ENCODE measurements around the gene NTNG2.
A peak's percentile ranks its signal among the peaks of the same experiment; 100 is the strongest.

The NTNG2 gene

DNA sequence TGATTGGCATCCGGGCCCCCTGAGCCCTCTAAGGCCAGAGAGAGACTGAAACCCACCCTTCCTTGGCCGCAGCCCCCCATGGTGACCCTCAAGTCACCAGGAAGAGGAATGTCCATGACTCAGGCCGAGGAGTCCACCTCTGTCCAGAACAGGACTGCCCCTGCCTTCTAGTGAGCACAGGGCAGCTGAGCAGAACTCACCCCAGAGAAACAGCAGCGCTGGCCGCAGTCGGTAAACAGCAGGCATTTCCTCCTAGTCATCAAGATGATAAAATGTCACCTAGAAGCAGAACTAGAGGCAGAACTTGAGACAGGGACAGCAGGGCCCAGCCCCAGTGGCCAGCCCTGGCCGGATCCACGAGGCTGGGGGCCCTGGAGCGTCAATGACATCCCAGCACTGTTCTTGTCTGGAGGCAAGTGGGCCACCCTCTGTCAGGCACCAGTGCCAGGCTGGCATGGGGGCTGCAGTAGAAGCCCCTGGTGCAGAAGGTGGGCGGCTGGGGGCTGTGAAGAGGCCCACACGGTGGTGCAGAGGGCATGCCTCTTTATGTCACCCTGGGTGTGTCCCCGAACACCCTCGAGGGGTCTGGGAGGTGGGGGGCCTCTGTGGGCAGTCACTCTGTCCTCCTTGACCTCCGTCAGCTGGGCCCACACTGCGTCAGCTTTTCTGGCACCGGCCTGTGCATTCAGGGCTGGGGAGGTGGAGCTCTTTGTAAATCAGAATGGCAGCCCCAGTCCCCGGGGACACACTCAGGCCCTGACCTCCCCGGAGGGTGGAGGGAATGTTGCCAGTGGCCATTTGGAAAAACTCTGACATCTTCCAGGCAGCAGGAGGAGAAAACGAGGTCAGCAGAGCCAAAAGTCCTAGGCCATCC lies 83.0 kb downstream of the NTNG2 start:
- no peak overlapping the region for H3K27ac ChIP-seq (replicated peaks; ENCODE audit: low read length)
- H2BK120ac ChIP-seq (ENCODE audit: low read depth, low read length), result no peak overlapping the region
- H3K4ac ChIP-seq (ENCODE audit: low read length), result no peak overlapping the region
- H3K14ac ChIP-seq (ENCODE audit: low read length), result no peak overlapping the region
- H2BK15ac ChIP-seq (ENCODE audit: low read length), result peak overlapping the region; percentile 32
- WGBS, 2 donors (ENCODE audit: extremely low coverage in 2 of 2, insufficient read length in 2 of 2, insufficient replicate concordance in 1 of 2), result no CpG with 5 or more reads among the region's 19 CpGs
- H3K23ac ChIP-seq (ENCODE audit: low read depth, low read length, poor library complexity), result no peak overlapping the region
- no peaks in the 10 kb centered on the region for H3K9me3 ChIP-seq (replicated peaks in 1 of 2; ENCODE audit: control insufficient read depth in 2 of 2, insufficient read depth in 1 of 2, low read depth in 1 of 2, low read length in 2 of 2)
- H4K91ac ChIP-seq (ENCODE audit: low read depth, low read length, poor library complexity), result no peak overlapping the region
- no peak overlapping the region for H3K4me3 ChIP-seq (ENCODE audit: low read length in 2 of 2)
- no peak overlapping the region for H2AFZ ChIP-seq (ENCODE audit: low read length)
- no peak overlapping the region for H2BK5ac ChIP-seq (ENCODE audit: low read length)
- H3K4me2 ChIP-seq (ENCODE audit: insufficient read depth, low read length, poor library complexity, severe bottlenecking), result no peak overlapping the region
- H3K79me1 ChIP-seq (ENCODE audit: low read depth, low read length), result peaks cover 1% of the 10 kb centered on the region
- H2BK12ac ChIP-seq (ENCODE audit: low read length), result no peak overlapping the region
- no peaks in the 10 kb centered on the region for H3K36me3 ChIP-seq (replicated peaks in 1 of 2; ENCODE audit: control insufficient read depth in 2 of 2, insufficient read depth in 2 of 2, low read length in 2 of 2)
- no peak for DNase-seq (ENCODE audit: low spot score)
- H2AK5ac ChIP-seq (ENCODE audit: low read depth, low read length), result peak overlapping the region; percentile 93
- no peak overlapping the region for H3K9ac ChIP-seq (ENCODE audit: low read depth, low read length, poor library complexity)
- H3K18ac ChIP-seq (ENCODE audit: low read length), result peak overlapping the region; percentile 42
- peaks cover 9 to 12% of the 10 kb centered on the region in 2 donors for H3K4me1 ChIP-seq (ENCODE audit: control insufficient read depth in 2 of 2, insufficient read depth in 1 of 2, low read depth in 1 of 2, low read length in 2 of 2)
- no peak overlapping the region for H4K8ac ChIP-seq (ENCODE audit: low read depth, low read length)
- H3K27me3 ChIP-seq (ENCODE audit: control insufficient read depth in 3 of 3, insufficient read depth in 3 of 3, low read depth in 1 of 3, low read length in 3 of 3), result peaks cover 0 to 69% (median 25%) of the 10 kb centered on the region in 3 experiments

DNA sequence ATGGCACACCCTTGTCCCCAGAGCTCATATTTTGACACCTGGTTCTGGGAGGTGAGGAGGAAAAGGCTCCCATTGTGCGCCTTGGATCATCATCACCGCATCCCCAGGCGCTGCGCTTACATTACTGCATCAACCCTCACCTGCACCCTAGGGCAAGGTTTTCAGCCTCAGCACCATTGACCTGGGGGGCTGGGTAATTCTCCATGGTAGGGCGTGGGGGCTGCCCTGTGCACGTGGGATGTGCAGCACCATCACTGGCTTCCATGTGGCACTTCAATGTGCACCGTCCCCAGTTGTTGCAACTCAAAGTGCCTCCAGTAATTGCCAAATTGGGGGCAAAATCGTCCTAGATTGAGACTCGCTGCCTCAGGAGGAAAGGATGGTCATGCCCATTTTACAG lies 83.6 kb downstream of the NTNG2 start:
- Histone ChIP-seq H3K27me3 (ENCODE audit: control insufficient read depth in 3 of 3, insufficient read depth in 3 of 3, low read depth in 1 of 3, low read length in 3 of 3) (peaks cover 0 to 63% (median 23%) of the 10 kb centered on the region in 3 experiments), H3K9me3 (replicated peaks in 1 of 2; ENCODE audit: control insufficient read depth in 2 of 2, insufficient read depth in 1 of 2, low read depth in 1 of 2, low read length in 2 of 2) (no peaks in the 10 kb centered on the region), H3K4ac (ENCODE audit: low read length) (no peak overlapping the region), H2BK12ac (ENCODE audit: low read length) (no peak overlapping the region), H2BK120ac (ENCODE audit: low read depth, low read length) (no peak overlapping the region), H4K91ac (ENCODE audit: low read depth, low read length, poor library complexity) (no peak overlapping the region), H3K23ac (ENCODE audit: low read depth, low read length, poor library complexity) (no peak overlapping the region), H3K14ac (ENCODE audit: low read length) (no peak overlapping the region), H3K9ac (ENCODE audit: low read depth, low read length, poor library complexity) (no peak overlapping the region), H3K4me3 (ENCODE audit: low read length in 2 of 2) (no peak overlapping the region), H3K4me1 (ENCODE audit: control insufficient read depth in 2 of 2, insufficient read depth in 1 of 2, low read depth in 1 of 2, low read length in 2 of 2) (peaks cover 7 to 8% of the 10 kb centered on the region in 2 donors), H3K27ac (replicated peaks; ENCODE audit: low read length) (no peak overlapping the region), H2BK15ac (ENCODE audit: low read length) (peak overlapping the region; percentile 95), H4K8ac (ENCODE audit: low read depth, low read length) (no peak overlapping the region), H3K4me2 (ENCODE audit: insufficient read depth, low read length, poor library complexity, severe bottlenecking) (no peak overlapping the region), H3K18ac (ENCODE audit: low read length) (no peak overlapping the region), H2BK5ac (ENCODE audit: low read length) (no peak overlapping the region), H2AFZ (ENCODE audit: low read length) (no peak overlapping the region), H3K79me1 (ENCODE audit: low read depth, low read length) (peaks cover 1% of the 10 kb centered on the region), H3K36me3 (replicated peaks in 1 of 2; ENCODE audit: control insufficient read depth in 2 of 2, insufficient read depth in 2 of 2, low read length in 2 of 2) (no peaks in the 10 kb centered on the region), H2AK5ac (ENCODE audit: low read depth, low read length) (peak overlapping the region; percentile 93)
- no CpG with 5 or more reads among the region's 9 CpGs for WGBS, 2 donors (ENCODE audit: extremely low coverage in 2 of 2, insufficient read length in 2 of 2, insufficient replicate concordance in 1 of 2)
- no peak for DNase-seq (ENCODE audit: low spot score)

DNA sequence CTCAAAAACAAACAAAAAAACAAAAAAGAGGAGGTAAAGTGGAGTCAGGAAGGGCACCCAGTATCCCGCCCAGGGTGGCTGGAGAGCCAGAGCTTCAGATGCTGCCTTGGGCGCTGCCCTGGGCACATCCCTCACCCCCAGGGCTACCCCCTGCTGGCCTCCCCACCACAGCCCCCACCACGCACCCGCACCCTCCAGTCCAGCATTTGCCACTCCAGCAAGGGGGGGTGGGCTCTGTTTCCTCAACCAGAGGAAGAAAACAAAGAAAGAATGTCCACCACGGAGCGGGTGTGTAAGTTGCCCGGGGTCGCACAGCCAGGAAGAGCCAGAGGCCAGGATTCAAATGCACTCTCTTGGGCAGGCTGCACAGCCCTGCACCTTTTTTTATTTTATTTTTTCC lies 86.1 kb downstream of the NTNG2 start:
- no peak overlapping the region for H2BK120ac ChIP-seq (ENCODE audit: low read depth, low read length)
- no peak overlapping the region for H3K9ac ChIP-seq (ENCODE audit: low read depth, low read length, poor library complexity)
- no peak overlapping the region for H2BK5ac ChIP-seq (ENCODE audit: low read length)
- no peak for DNase-seq (ENCODE audit: low spot score)
- H3K4ac ChIP-seq (ENCODE audit: low read length), result no peak overlapping the region
- no peaks in the 10 kb centered on the region for H3K36me3 ChIP-seq (replicated peaks in 1 of 2; ENCODE audit: control insufficient read depth in 2 of 2, insufficient read depth in 2 of 2, low read length in 2 of 2)
- no peak overlapping the region for H3K4me2 ChIP-seq (ENCODE audit: insufficient read depth, low read length, poor library complexity, severe bottlenecking)
- H2BK15ac ChIP-seq (ENCODE audit: low read length), result no peak overlapping the region
- no peak overlapping the region for H4K8ac ChIP-seq (ENCODE audit: low read depth, low read length)
- peaks cover 0 to 3% of the 10 kb centered on the region in 2 donors for H3K4me1 ChIP-seq (ENCODE audit: control insufficient read depth in 2 of 2, insufficient read depth in 1 of 2, low read depth in 1 of 2, low read length in 2 of 2)
- no CpG with 5 or more reads among the region's 8 CpGs for WGBS, 2 donors (ENCODE audit: extremely low coverage in 2 of 2, insufficient read length in 2 of 2, insufficient replicate concordance in 1 of 2)
- H3K27me3 ChIP-seq (ENCODE audit: control insufficient read depth in 3 of 3, insufficient read depth in 3 of 3, low read depth in 1 of 3, low read length in 3 of 3), result peaks cover 0 to 42% (median 13%) of the 10 kb centered on the region in 3 experiments
- no peak overlapping the region for H3K18ac ChIP-seq (ENCODE audit: low read length)
- H3K23ac ChIP-seq (ENCODE audit: low read depth, low read length, poor library complexity), result no peak overlapping the region
- H2AFZ ChIP-seq (ENCODE audit: low read length), result no peak overlapping the region
- H2BK12ac ChIP-seq (ENCODE audit: low read length), result no peak overlapping the region
- no peak overlapping the region for H2AK5ac ChIP-seq (ENCODE audit: low read depth, low read length)
- peak overlapping the region; percentile 56 for H3K14ac ChIP-seq (ENCODE audit: low read length)
- no peak overlapping the region for H4K91ac ChIP-seq (ENCODE audit: low read depth, low read length, poor library complexity)
- peaks cover 6 to 16% of the 10 kb centered on the region in 2 donors for H3K9me3 ChIP-seq (replicated peaks in 1 of 2; ENCODE audit: control insufficient read depth in 2 of 2, insufficient read depth in 1 of 2, low read depth in 1 of 2, low read length in 2 of 2)
- H3K27ac ChIP-seq (replicated peaks; ENCODE audit: low read length), result no peak overlapping the region
- H3K79me1 ChIP-seq (ENCODE audit: low read depth, low read length), result peaks cover 4% of the 10 kb centered on the region
- H3K4me3 ChIP-seq (ENCODE audit: low read length in 2 of 2), result no peak overlapping the region

DNA sequence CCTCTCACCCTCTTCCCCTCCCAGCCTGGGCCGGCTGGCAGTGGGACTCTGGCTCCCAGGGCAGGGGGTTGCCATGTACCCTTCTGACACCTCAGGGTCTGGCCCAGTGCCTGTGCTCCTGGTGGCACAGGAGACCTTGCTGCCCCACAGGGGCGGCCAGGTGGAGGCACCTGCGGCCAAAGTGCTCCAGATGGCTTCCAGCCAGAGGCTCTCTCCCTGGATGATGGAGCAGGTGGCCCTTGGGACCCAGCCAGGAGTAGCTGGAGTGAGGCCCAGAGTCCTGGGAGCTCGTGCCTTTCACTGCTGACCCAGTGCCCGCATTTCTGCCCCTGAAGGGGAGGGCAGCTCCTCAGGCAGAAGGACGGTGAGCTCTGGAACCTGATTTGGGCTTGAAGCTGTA lies 87.3 kb downstream of the NTNG2 start:
- Histone ChIP-seq H4K8ac (ENCODE audit: low read depth, low read length) (no peak overlapping the region), H3K4ac (ENCODE audit: low read length) (peak overlapping the region; percentile 76), H2AK5ac (ENCODE audit: low read depth, low read length) (peak overlapping the region; percentile 10), H3K4me1 (ENCODE audit: control insufficient read depth in 2 of 2, insufficient read depth in 1 of 2, low read depth in 1 of 2, low read length in 2 of 2) (peaks cover 0 to 3% of the 10 kb centered on the region in 2 donors), H3K23ac (ENCODE audit: low read depth, low read length, poor library complexity) (no peak overlapping the region), H3K18ac (ENCODE audit: low read length) (peak overlapping the region; percentile 76), H3K4me2 (ENCODE audit: insufficient read depth, low read length, poor library complexity, severe bottlenecking) (no peak overlapping the region), H3K14ac (ENCODE audit: low read length) (peak overlapping the region; percentile 38), H3K79me1 (ENCODE audit: low read depth, low read length) (peaks cover 3% of the 10 kb centered on the region), H2AFZ (ENCODE audit: low read length) (no peak overlapping the region), H2BK120ac (ENCODE audit: low read depth, low read length) (no peak overlapping the region), H4K91ac (ENCODE audit: low read depth, low read length, poor library complexity) (no peak overlapping the region), H2BK15ac (ENCODE audit: low read length) (no peak overlapping the region), H3K27me3 (ENCODE audit: control insufficient read depth in 3 of 3, insufficient read depth in 3 of 3, low read depth in 1 of 3, low read length in 3 of 3) (peaks cover 0 to 30% (median 2%) of the 10 kb centered on the region in 3 experiments), H3K4me3 (ENCODE audit: low read length in 2 of 2) (no peak overlapping the region), H2BK5ac (ENCODE audit: low read length) (no peak overlapping the region), H3K9ac (ENCODE audit: low read depth, low read length, poor library complexity) (no peak overlapping the region), H3K27ac (replicated peaks; ENCODE audit: low read length) (no peak overlapping the region), H3K9me3 (replicated peaks in 1 of 2; ENCODE audit: control insufficient read depth in 2 of 2, insufficient read depth in 1 of 2, low read depth in 1 of 2, low read length in 2 of 2) (peaks cover 6 to 16% of the 10 kb centered on the region in 2 donors), H2BK12ac (ENCODE audit: low read length) (no peak overlapping the region), H3K36me3 (replicated peaks in 1 of 2; ENCODE audit: control insufficient read depth in 2 of 2, insufficient read depth in 2 of 2, low read length in 2 of 2) (no peaks in the 10 kb centered on the region)
- no peak for DNase-seq (ENCODE audit: low spot score)
- WGBS, 2 donors (ENCODE audit: extremely low coverage in 2 of 2, insufficient read length in 2 of 2, insufficient replicate concordance in 1 of 2), result no CpG with 5 or more reads among the region's 6 CpGs
